Superior temporal gyrus (tissue), 1 donor: Measurements from ENCODE around the gene ADAMTSL4.
"Not testable (repeated sequence)": the region's sequence is repeated elsewhere in the genome, so short reads cannot be mapped to it uniquely, and the experiment has no call there.

Source experiments
- DNase-seq: peaks from one replicate; pipeline ENCODE4 v3.0.0-alpha.2; 2016; ENCODE audit errors: extremely low spot score

The ADAMTSL4 gene

GRCh38 chr1:150582371-150582770 is 33.2 kb downstream of the ADAMTSL4 start:
- DNase-seq: no peak

GRCh38 chr1:150596095-150596892 is 47.1 kb downstream of the ADAMTSL4 start:
- DNase-seq: no peak

- DNase-seq: no peak
These were observed 47.8 kb downstream of the ADAMTSL4 start for GRCh38 chr1:150596976-150597375.

GRCh38 chr1:150598346-150598745 is 49.1 kb downstream of the ADAMTSL4 start:
- not testable (repeated sequence) for DNase-seq

GRCh38 chr1:150601540-150601939 is 52.3 kb downstream of the ADAMTSL4 start:
- no peak for DNase-seq

GRCh38 chr1:150602372-150602771 is 53.2 kb downstream of the ADAMTSL4 start:
- not testable (repeated sequence) for DNase-seq

GRCh38 chr1:150603711-150604110 is 54.5 kb downstream of the ADAMTSL4 start:
- DNase-seq: no peak

- DNase-seq: no peak
These were observed 55.0 kb downstream of the ADAMTSL4 start for GRCh38 chr1:150604226-150604588.

- DNase-seq: not testable (repeated sequence)
These were observed 56.2 kb downstream of the ADAMTSL4 start for GRCh38 chr1:150605451-150605731.

GRCh38 chr1:150606463-150607142 is 57.4 kb downstream of the ADAMTSL4 start:
- no peak for DNase-seq

GRCh38 chr1:150609732-150610131 is 60.5 kb downstream of the ADAMTSL4 start:
- DNase-seq: peak; percentile 30
